Keratinocyte (primary cell): ENCODE results near the gene RIPPLY1. TPM values are rescaled to one million over a fixed set of nuclear protein-coding genes. Genes with fewer than 3 reads are reported as not detected.

Experiments used
- DNase-seq: peaks from one replicate; pipeline ENCODE4 v3.0.0-alpha.2; 2011; ENCODE audit warnings: low read depth, missing footprints, low spot score
- FAIRE-seq: peaks from 2 replicates; lab custom pipeline; 2011; peaks lifted over from hg19 to GRCh38; lab: Jason Lieb, UNC
- H2AFZ ChIP-seq: 2 replicates; pipeline ENCODE4 v1.6.0; 2012; ENCODE audit warnings: low read length, control low read depth, inconsistent platforms; ENCODE audit not compliant: control insufficient read depth
- H3K27ac ChIP-seq: 2 replicates; pipeline ENCODE4 v1.5.1; 2011; ENCODE audit warnings: low read length; ENCODE audit not compliant: control insufficient read depth, insufficient read depth
- H3K27me3 ChIP-seq: 3 replicates; pipeline ENCODE4 v1.6.0; 2011; ENCODE audit warnings: low read length; ENCODE audit not compliant: control insufficient read depth, insufficient read depth; ENCODE audit errors: extremely low read depth
- H3K36me3 ChIP-seq, 2 experiments: 2 replicates in 1 of 2; 3 replicates in 1 of 2; pipeline ENCODE4 v1.5.1; 2011; ENCODE audit warnings: low read length in 2 of 2, mild to moderate bottlenecking in 1 of 2; ENCODE audit not compliant: control insufficient read depth in 2 of 2, insufficient read depth in 2 of 2; ENCODE audit errors: extremely low read depth in 1 of 2
- H3K4me1 ChIP-seq: 3 replicates; pipeline ENCODE4 v1.5.1; 2011; ENCODE audit warnings: low read length; ENCODE audit not compliant: control insufficient read depth, insufficient read depth; ENCODE audit errors: extremely low read depth
- H3K4me2 ChIP-seq: 3 replicates; pipeline ENCODE4 v1.6.0; 2011; ENCODE audit warnings: low read depth, low read length; ENCODE audit not compliant: control insufficient read depth, insufficient read depth; ENCODE audit errors: extremely low read depth
- H3K4me3 ChIP-seq, 3 experiments: fragments of 200-600 bp in 1 of 3; sonication (generic) in 1 of 3; 2 replicates in 2 of 3; 3 replicates in 1 of 3; pipeline ENCODE4 v1.5.1; 2011 to 2016; ENCODE audit warnings: low read length in 3 of 3, mild to moderate bottlenecking in 3 of 3, control low read depth in 2 of 3, inconsistent platforms in 1 of 3, low read depth in 1 of 3, mixed read lengths in 1 of 3, mixed run types in 1 of 3, moderate library complexity in 1 of 3; ENCODE audit not compliant: control insufficient read depth in 2 of 3, insufficient read depth in 2 of 3; ENCODE audit errors: extremely low read depth in 1 of 3
- H3K79me2 ChIP-seq: 2 replicates; pipeline ENCODE4 v1.6.0; 2012; ENCODE audit warnings: low read length; ENCODE audit not compliant: control insufficient read depth, insufficient read depth
- H3K9ac ChIP-seq: 3 replicates; pipeline ENCODE4 v1.6.0; 2011; ENCODE audit warnings: low read length; ENCODE audit not compliant: control insufficient read depth, insufficient read depth; ENCODE audit errors: extremely low read depth
- H3K9me1 ChIP-seq: 3 replicates; pipeline ENCODE4 v1.6.0; 2011; ENCODE audit warnings: low read length; ENCODE audit not compliant: control insufficient read depth, insufficient read depth; ENCODE audit errors: extremely low read depth
- H3K9me3 ChIP-seq: 2 replicates; pipeline ENCODE4 v1.5.1; 2012; ENCODE audit warnings: low read depth, low read length; ENCODE audit not compliant: control insufficient read depth
- H4K20me1 ChIP-seq: 3 replicates; pipeline ENCODE4 v1.6.0; 2011; ENCODE audit warnings: low read length; ENCODE audit not compliant: control insufficient read depth, insufficient read depth; ENCODE audit errors: extremely low read depth
- CTCF ChIP-seq, 3 experiments: IDR thresholded peaks in 1 of 3; conservative IDR thresholded peaks in 1 of 3; optimal IDR thresholded peaks in 1 of 3; 2 replicates in 2 of 3; 3 replicates in 1 of 3; pipeline versions ENCODE3 to v1.5.1; 2011; ENCODE audit warnings: low read length in 3 of 3, mild to moderate bottlenecking in 3 of 3, moderate library complexity in 2 of 3, control low read depth in 1 of 3, inconsistent platforms in 1 of 3; ENCODE audit not compliant: insufficient read depth in 2 of 3; ENCODE audit errors: extremely low read depth in 1 of 3
- EZH2 ChIP-seq: IDR thresholded peaks from one replicate; pipeline ENCODE4 v1.6.1; 2012; ENCODE audit warnings: inconsistent platforms, mild to moderate bottlenecking, low read length, moderate library complexity
- dilution Hi-C: fragments of 300-500 bp; cut with MboI; formaldehyde crosslinking; loops from one replicate; pipeline ENCODE4 v1.7.0; 2020; ENCODE audit warnings: low sequenced_read_pairs; ENCODE audit not compliant: extremely low pct_ligation_motif_present
- polyA plus RNA-seq, 5 experiments: library from polyadenylated mRNA; depleted of rRNA in 3 of 5; stranded (reverse) in 3 of 5; stranded (forward) in 1 of 5; unstranded in 1 of 5; fragments of >200 nt; gene quantifications; 1 replicate in 1 of 5; 2 replicates in 3 of 5; 3 replicates in 1 of 5; pipeline versions ENCODE4 v1.2.1 to v1.2.3, GENCODE V29; 2011 to 2012; ENCODE audit warnings: missing spikeins in 2 of 5, low read depth in 1 of 5, low replicate concordance in 1 of 5

Gene RIPPLY1
- polyA plus RNA-seq, 1 donor (not counting 4 experiments of a cell fraction or from before 2014, with no cell fraction given), result not detected

- Histone ChIP-seq H3K27ac (no peak overlapping the region), H3K4me2 (no peak overlapping the region), H3K9me1 (no peaks in the 10 kb centered on the region), H3K9ac (no peak overlapping the region), H4K20me1 (no peaks in the 10 kb centered on the region), H3K27me3 (peaks cover 7% of the 10 kb centered on the region), H3K9me3 (no peaks in the 10 kb centered on the region), H3K4me3 (no peak overlapping the region), H3K4me1 (no peaks in the 10 kb centered on the region), H3K79me2 (no peaks in the 10 kb centered on the region), H2AFZ (no peak overlapping the region), H3K36me3 (no peaks in the 10 kb centered on the region)
- FAIRE-seq (no peak), DNase-seq (no peak)
- TF ChIP-seq CTCF (optimal IDR thresholded peaks at IDR 0.05 in 1 of 3, IDR thresholded peaks at IDR 0.05 in 1 of 3, conservative IDR thresholded peaks at IDR 0.05 in 1 of 3; ENCODE audit: extremely low read depth in 1 of 3, insufficient read depth in 2 of 3, low read length in 3 of 3) (no peak), EZH2 (no peak)
- dilution Hi-C loops, result no loop called here
Observed at GRCh38 chrX:106905064-106905708, 2.0 kb upstream of the RIPPLY1 start.

GRCh38 chrX:106903856-106904528 lies 851 bp upstream of the RIPPLY1 start:
- dilution Hi-C loops, result no loop called here
- Histone ChIP-seq H3K36me3 (no peaks in the 10 kb centered on the region), H3K4me3 (no peak overlapping the region), H4K20me1 (no peaks in the 10 kb centered on the region), H3K9me1 (no peaks in the 10 kb centered on the region), H2AFZ (no peak overlapping the region), H3K9ac (no peak overlapping the region), H3K4me2 (no peak overlapping the region), H3K9me3 (no peaks in the 10 kb centered on the region), H3K79me2 (no peaks in the 10 kb centered on the region), H3K27ac (no peak overlapping the region), H3K4me1 (no peaks in the 10 kb centered on the region), H3K27me3 (peaks cover 7% of the 10 kb centered on the region)
- TF ChIP-seq EZH2 (no peak), CTCF (optimal IDR thresholded peaks at IDR 0.05 in 1 of 3, IDR thresholded peaks at IDR 0.05 in 1 of 3, conservative IDR thresholded peaks at IDR 0.05 in 1 of 3; ENCODE audit: extremely low read depth in 1 of 3, insufficient read depth in 2 of 3, low read length in 3 of 3) (no peak)
- no peak for DNase-seq
- FAIRE-seq, result no peak
